Measurements from ENCODE around the gene PPP1R2C. TPM values are rescaled to one million over a fixed set of nuclear protein-coding genes. Genes with fewer than 3 reads are reported as not detected.

The PPP1R2C gene
- total RNA-seq, 1 donor from 2014 or later: not detected

DNA sequence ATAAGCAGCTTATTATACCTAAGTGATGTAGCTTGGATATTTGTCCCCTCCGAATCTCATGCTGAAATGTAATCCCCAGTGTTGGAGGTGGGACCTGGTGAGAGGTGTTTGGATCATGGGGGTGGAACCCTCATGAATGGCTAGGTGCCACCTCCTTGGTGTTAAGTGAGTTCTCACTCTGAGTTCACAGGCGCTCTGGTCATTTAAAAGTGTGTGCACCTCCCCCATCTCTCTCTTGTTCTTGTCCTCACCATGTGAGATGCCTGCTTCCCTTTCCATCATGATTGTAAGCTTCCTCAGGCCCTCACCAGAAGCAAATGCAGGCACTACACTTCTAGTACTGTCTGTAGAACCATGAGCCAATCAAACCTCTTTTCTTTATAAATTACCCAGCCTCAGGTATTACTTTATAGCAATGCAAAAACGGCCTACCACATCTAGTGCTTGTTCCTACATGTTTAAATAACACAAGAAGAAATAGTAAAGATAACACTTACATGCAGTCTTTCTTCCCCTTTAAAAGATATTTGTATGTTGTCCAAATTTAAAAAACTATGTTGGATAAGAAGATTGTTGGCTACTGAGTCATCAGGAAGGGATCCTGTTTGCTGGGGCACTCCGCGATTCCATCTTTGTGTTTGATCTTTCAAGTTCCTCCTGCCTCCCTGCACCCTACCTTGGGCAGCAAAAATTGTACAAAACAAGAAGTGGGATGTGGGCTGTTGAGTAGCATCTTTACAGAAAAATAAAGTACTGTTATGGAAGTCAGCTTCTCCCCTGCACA lies 29.7 kb downstream of the PPP1R2C start:
- peak; percentile 57 for DNase-seq (ENCODE audit: low spot score)

DNA sequence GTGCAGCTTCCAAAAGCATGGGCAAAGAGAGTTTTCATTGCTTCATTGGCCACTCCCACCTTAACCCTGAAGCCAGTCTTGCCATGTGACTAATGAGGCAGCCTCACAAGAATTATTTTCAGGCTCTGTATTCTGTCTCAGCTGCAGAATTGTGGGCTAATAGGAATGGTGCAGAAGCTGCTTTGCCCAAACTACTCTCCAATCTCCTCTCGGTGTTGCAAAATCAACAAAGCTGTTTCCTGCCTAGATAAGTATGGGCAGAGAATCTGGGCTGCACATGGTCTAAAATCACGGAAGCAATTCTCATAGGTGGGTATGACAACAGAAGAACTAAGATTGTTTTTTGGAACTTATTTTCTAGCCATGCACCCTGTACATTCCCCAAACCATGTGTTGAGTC lies 31.4 kb downstream of the PPP1R2C start:
- DNase-seq (ENCODE audit: low spot score): peak; percentile 28

DNA sequence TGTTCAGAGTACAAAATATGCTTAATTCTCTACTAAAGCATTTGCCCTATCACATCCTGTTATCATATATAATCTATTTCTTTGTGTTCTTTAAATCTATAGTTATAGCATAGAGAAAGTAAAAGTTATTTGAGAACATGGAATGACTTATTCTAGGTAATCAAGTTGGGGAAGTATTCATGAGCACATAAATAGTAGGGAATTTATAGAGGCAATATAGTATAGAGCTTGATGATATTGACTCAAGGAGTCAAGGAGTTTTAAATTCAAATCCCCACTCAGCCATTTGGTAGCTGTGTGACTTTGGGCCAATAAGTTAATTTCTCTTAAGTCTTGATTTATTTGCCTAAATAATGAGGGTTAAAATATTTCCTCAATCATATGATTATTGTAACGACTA lies 37.5 kb downstream of the PPP1R2C start:
- no peak for DNase-seq (ENCODE audit: low spot score)

DNA sequence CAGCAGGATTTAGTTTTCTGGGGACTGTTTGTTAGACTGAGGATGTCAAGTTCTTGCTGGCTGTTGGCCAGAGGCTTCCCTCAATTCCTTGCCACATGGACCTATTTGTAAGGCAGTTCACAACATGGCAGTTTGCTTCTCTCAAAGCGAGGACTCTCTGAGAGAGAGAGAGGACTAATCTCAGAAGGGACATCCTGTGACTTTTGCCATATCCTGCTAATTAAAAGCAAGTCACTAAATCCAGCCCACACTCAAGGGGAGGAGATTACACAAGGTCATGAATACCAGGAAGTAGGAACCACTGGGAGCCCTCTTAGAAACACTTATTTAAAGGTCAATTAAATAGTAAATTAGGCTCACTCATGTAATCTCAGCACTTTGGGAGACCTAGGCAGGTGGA lies 38.2 kb downstream of the PPP1R2C start:
- no peak for DNase-seq (ENCODE audit: low spot score)

DNA sequence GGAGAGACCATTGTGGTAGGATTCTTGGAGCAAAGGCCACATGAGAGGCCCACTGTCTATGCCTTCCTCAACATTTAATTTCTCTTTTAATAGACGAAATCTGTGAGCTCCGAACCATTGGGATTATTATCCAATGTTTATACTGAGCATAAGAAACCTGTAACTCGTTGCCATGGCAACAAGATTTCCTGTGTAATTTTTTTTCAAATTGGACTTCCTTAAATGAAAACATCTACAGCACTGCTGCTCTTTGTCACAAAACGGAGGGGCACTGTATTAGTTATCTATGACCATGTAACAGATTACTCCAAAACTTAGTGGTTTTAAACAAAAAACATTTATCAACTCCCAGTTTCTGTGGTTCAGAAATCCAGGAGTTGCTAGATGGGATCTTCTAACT lies 38.7 kb downstream of the PPP1R2C start:
- DNase-seq (ENCODE audit: low spot score): peak; percentile 20

DNA sequence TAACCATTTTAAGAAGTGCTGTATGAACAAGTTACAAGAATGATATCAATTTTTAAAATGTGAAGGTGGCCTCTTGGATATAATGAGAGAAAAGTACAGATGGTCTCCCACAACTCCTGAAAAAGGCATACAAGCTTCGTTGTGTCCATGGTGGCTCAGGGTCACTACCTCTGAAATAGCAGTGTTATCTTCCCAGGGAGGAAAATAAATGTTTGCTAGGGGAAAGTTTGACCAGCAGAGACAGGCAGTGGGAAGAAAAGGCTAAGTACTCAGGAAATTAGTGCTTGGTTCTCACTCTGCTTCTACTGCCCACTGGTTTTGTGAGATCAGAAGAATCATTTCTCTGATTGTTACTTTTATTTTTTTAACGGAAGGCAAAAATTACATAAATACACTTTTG lies 39.4 kb downstream of the PPP1R2C start:
- no peak for DNase-seq (ENCODE audit: low spot score)

DNA sequence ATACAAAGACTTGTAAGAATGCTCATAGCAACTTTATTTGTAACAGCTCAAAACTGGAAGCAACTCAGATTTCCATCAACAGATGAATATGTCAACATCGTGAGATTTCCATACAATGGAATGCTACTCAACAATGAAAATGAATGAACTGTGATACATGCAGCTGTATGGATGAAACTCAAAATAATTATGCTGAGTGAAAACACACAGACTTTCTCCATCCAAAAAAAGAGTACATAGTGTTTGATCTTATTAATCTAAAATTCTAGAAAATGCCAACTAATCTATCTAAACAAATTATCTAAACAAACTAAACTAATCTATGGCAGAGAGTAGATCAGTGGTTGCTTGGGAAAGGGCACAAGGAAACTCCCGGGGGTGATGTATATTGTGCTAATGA lies 42.7 kb downstream of the PPP1R2C start:
- DNase-seq (ENCODE audit: low spot score): no peak

DNA sequence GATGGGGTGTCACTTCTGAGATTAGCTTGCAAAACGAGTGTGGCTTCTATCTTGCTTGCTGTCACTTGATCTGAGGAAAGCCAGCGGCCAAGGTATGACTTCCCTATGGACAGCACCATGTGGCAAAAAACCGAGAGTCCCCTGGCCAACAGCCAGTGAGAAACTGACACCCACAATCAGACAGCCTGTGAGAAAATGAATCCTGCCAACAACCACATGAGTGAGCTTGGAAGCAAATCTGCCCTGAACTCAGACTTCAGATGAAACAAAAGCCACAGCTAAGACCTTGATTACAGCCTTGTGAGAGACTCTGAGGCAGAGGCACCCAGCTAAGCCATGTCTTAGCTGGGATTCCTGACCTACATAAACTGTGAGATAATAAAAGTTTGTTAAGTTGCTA lies 45.5 kb downstream of the PPP1R2C start:
- peak; percentile 83 for DNase-seq (ENCODE audit: low spot score)

Data from umbilical cord (tissue), 2 donors.